NCI-H146 treated with DMSO at 0.1 percent for 48 hours (cell line): Measurements from ENCODE around the gene ENTPD6.

Experiments used
- DNase-seq: peaks from one replicate; lab custom pipeline; 2025; ENCODE audit not compliant: unreplicated experiment; lab: John Stamatoyannopoulos, UW

ENTPD6 gene

DNA sequence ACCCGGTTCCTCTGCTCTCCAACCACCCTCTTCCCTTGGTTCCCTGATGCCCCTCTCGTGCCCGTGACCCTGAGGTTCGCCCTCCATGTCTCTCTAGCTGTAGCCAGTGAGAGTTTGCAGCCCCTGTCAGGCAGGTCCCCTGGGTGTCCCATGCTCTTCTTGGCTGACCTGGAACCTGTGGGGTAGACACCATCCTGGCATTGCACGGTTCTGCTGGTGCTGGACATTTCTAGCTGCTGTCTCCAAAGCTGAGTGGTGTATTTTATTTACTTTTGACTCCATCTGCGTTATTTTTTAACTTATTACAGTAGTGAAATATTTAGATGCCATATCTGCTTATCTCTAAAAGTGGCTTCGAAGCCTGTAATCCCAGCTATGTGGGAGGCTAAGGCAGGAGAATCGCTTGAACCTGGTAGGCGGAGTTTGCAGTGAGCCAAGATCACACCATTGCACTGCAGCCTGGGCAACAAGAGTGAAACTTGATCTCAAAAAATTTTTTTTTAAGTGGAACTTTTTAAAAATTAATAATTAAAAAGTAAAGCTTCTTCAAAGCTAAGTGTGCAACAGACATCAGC, 12.5 kb downstream of the ENTPD6 start:
- no peak for DNase-seq

DNA sequence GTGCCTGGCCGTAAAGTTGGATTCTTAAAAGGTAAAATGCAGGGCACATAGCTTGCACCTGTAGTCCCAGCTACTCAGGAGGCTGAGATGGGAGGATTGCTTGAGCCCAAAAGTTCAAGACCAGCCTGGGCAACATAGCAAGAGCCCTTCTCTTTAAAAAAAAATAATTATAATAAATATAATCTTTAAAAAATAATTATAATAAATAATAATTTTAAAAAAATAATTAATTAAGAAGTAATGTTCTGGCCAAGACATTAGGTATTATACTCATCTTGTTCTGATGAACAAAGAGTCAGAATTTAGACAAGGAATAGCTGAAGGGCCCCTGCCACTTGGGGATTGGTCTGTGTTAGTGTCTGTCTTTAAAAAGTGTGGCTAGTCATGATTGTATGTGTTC, 13.9 kb downstream of the ENTPD6 start:
- DNase-seq = no peak

DNA sequence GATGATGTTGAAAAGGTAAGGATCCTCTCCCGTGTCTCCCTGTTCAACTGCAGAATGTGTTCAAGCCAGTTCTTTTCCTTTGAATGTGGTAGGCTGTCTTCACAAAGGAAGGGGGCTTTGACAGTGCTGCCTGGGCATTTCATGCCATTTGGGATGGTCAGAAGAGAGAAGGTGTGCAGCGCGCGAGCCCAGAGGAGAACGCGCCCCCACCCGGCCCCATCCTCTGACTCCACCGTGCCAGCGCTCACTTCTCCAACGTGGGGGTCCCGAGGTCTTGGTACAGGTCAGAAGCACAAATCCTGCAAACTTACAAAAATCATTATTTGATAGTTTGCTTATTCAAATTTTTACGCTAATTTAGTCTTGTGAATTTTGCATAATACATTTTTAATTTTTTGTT, 14.4 kb downstream of the ENTPD6 start:
- DNase-seq = no peak

DNA sequence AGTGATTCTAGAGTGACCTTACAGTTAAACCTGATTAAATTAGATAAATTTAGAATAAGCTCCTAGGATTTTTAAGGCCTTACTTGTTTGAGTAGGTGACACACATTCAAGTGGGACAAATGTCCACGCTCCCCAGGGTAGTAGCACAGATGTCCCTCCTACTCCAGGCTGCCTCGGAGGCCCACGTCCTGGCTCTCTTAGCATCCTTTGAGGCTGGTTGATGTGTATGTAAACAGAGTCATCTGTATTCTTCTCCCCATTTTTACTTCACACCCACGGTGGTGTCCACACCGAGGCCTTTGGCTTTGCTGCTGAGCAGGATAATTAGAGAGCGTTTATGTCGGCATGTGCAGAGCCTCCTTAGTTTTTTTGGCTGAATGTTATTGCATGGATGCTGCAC, 15.8 kb downstream of the ENTPD6 start:
- no peak for DNase-seq

DNA sequence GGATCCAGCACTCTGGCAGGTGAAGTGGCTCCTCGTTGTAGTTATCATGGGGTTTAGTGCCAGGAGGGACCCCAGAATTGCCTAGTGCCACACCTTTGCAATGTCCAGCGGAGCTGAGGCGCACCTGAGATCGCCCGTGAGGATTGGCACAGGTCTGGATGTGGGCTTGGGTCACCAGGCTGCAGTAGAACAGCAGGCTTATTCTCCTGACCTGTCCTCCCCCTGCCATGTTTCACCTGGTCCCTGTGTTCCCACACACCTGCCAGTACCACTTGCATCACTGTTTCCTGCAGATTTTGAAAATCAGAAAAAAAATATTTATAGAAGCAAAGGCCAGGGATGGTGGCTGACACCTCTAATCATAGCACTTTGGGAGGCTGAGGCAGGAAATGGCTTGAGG, 16.7 kb downstream of the ENTPD6 start:
- DNase-seq = no peak

DNA sequence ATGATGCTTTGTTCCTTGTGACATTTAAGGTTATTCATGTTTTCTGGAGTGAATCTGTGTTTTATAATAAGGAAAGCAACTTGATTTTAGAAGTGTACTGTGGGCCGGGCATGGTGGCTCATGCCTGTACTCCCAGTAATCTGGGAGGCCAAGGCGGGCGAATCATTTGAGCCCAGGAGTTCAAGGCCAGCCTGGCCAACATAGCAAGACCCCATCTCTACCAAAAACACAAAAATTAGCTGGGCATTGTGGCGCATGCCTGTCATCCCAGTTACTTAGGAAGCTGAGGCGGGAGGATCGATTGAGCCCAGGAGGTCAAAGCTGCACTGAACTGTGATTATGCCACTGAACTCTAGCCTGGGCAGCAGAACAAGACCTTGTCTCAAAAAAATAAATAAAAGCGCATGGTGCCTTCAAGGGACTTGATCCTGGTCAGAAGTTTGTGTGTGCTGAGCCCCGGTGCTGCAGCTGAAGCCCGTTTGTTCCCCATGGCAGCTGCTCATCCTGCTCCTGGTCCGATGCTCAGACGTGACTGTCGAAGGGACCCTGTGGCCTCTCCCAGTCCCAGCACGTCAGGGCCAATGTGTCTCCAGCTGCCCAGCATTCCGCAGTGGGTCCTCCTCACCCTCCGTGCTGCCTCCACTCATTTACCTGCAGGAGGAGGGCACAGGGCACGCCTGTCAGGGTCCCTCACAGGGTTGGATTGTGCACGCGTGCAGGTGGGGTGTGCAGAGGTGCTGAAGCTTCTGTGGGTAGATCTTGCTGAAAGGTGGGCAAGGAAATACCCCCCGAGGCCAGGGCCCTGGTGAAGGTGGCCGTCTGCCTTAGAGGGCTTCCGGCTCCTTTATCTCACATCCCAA, 18.3 kb downstream of the ENTPD6 start:
- DNase-seq = no peak

DNA sequence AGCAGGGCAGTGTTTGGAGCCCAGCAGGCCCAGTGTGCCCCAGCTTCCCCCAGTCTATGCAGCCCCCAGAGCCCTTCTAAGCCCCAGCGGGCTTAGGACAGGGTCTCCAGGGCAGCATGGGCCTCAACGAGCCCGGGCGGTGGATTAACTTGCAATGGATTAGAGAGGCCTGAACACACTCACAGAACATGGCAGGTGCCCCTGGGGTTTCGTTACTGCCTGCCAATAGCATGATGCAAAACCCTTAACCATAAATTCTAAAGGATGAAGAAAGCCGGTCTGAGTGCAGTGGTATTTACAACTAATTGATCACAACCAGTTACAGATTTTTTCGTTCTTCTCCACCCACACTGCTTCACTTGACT, 18.9 kb downstream of the ENTPD6 start:
- DNase-seq = no peak

DNA sequence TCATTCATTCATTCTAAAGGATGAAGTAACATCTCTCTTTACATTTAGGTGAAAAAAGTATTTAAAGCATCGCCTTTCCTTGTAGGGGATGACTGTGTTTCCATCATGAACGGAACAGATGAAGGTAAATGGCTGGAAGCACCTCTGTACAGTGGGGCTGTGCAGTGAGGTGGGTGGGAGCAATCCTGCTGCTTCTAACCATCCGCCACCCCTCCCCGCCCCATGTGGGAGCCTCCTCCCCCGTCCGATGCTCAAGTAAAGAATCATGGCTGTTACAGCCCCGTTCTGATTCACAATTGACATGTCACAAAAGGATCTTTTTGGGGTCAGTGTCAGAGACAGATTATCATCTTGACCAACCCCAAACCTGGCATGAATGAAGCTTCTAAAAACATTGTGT, 19.3 kb downstream of the ENTPD6 start:
- no peak for DNase-seq

DNA sequence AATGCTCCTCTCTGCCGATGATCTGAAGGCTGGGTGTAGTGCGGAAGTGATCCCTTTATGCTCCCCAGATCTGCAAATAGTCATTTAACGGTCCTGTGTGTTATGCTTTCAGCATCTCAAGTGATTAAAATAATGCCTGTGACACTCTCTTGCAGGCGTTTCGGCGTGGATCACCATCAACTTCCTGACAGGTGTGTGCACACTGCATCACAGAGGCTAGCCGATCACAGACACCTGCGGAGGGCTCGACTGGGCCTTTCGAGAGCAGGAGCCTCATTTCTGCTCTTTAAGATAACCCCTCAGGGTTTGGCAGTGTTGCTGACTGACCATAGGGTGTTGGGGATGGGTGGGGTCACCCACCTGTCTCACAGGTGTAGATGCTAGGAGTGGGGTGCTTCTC, 20.0 kb downstream of the ENTPD6 start:
- DNase-seq = no peak

DNA sequence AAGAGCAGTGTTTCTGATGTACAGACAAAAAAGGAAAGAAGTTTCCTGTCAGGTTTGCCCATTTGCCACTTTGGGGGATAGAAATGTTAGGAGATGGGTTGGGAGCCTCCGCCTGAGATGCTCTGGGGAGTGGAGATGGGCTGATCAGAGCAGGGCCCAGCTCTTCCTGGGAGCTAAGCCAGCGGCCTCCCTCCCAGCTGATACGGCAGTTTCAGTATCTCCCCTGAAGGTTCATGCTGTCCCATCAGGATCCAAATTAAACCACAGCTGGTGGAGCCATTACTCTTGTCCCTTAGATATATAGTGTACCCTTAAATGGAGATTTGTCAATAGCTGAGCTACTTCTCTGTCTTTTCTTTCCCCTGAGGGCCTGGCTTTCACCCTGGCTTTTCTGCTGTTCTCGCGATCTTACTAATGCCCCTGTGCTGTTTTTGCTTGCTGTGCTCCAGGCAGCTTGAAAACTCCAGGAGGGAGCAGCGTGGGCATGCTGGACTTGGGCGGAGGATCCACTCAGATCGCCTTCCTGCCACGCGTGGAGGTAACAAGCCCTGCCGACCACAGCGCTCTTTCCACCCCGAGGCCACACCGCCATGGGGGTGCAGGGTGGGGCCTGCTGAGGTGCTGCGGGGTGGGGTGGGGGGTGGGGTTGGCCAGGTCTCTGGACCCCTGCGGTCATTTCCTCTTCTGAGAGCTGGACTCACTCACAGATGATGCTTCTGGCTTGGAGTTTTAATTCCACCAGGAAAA, 20.9 kb downstream of the ENTPD6 start:
- DNase-seq = no peak

DNA sequence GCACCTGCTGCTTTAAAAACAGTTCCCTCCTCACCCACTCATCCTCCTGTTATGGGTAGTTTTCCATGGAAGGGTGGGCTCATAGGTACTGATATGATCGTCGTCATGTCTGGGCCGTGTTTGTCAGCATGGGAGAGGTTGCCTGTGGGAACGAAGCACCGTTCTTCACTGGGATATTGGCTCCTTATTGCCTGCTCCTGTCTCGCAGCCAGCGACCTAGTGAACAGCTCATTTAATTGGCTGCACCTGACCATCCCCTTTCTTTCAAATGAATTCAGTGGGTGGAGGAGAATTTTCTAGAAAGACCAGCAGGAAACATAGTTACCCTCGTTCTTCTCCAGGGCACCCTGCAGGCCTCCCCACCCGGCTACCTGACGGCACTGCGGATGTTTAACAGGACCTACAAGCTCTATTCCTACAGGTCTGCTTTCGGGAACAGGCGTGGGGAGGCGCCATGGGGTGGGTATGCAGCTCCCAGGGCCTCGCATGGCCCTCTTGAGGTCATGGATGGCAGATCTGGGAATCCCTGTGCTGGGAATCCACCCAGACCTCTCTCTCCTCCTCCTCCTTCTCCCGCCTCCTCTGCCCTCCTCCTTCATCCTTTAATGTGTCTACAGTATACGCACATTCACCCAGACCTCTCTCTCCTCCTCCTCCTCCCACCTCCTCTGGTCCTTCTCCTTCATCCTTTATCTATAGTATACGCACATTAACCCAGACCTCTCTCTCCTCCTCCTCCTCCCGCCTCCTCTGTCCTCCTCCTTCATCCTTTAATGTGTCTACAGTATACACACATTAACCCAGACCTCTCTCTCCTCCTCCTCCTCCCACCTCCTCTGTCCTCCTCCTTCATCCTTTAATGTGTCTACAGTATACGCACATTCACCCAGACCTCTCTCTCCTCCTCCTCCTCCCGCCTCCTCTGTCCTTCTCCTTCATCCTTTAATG, 21.9 kb downstream of the ENTPD6 start:
- DNase-seq = no peak

DNA sequence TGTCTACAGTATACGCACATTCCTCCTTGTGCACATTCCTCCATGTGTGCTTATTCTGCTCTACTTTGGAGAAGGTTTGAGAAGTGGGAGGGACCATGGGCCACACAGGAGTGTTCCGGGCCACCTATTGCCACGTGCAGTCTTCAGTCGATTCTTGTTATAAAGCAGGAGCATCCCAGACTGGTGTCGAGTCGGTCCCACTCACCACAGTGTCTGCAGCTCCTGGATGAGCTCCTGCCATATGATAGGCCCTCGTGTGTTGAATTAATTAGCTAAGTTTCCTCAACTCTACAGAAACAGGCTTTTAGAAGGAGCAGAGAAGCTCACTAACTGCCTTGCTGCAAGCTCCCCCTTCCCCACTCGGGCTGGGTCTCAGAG, 22.6 kb downstream of the ENTPD6 start:
- no peak for DNase-seq

DNA sequence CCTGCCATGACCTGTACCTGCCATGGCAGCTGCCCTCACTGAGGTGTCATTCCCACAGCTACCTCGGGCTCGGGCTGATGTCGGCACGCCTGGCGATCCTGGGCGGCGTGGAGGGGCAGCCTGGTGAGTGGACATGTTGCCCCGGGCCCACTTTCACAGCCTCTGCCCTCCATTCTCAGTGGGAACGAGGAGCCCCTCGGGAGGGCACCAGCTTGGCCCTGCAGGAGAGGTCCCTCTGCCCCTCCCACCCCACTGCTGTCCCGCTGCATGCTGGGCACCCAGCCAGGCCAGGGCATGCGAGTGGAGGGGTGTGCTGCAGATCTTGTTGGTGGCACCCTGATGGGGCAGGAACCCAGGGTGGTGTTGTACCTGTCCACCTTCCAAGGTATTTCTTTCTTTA, 23.0 kb downstream of the ENTPD6 start:
- no peak for DNase-seq

DNA sequence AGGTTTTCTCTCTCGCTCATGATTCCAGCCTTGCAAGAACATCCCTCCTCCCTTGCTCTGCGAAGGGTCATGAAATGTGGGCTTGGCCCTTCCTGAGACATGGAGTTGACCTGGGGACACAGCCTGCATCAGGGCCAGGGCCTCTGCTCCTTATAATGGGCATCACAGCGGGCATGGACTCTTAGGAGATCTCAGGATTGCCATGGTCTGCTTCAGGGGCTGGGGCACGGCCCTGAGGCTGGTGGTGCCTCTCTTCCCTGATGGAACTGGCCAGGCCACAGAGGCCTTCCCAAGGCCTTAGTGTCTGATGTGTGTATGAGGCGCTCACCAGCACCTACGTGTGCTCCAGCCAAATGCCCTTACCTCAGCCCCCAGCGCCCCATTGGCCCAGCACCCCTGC, 23.9 kb downstream of the ENTPD6 start:
- no peak for DNase-seq

DNA sequence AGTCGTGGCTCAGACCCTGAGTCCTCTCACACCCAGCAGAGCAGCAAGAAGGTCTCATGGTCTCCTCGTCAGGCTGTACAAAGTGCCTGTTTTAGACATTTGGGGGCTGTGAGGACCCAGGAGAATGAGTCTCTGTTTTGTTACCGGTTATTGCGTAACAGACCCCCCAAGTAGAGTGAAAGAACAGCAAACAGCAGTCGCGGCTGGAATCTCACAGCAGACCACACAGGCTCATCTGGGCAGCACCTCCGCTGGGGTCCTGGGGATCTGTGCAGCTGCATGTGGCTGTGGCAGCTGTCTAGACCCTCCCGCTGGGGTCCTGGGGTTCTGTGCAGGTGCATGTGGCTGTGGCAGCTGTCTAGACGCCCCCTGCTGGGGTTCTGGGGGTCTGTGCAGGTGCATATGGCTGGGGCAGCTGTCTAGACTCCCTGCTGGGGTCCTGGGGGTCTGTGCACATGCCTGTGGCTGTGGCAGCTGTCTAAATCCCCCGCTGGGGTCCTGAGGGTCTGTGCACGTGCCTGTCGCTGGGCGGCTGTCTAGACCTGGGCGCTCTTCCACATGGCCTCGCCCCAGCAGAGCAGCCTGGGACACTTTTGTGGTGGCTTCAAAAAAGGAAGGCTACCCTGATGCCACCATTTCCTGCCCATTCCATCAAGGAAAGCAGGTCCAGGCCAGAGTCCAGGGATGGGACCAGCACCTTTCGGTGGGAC, 24.7 kb downstream of the ENTPD6 start:
- no peak for DNase-seq

DNA sequence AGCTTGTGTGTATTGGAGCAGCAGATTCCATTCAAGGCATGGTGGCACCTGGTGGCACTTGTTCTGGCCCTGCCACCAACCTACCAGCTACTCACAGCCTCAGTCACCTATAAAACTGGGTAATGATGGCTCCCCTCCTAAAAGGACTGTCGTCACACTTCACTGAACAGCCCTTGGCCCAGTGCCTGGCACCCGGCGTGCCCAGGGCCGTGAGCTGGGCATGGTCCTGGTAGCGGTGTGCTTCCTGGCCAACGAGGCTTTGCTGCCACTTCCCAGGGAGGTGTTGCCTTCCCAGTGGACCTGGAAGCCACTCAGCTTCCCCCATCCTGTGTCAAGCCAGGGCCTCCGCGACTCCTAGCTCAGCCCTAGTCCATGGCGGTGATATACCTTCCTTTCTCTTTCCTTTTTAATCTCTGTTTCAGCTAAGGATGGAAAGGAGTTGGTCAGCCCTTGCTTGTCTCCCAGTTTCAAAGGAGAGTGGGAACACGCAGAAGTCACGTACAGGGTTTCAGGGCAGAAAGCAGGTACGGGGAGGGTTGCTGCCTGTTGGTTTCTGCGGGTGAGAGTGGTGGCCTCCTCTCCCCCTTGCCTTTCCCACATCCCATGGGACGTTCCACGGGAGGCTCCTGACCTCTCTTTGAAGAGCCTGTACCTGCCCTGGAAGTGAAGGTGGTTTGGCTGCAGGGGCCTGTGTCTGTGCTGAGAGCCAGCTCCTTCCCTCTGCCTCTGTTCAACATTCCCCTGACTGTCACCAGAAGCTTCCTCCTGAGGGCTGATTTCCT, 25.5 kb downstream of the ENTPD6 start:
- no peak for DNase-seq

DNA sequence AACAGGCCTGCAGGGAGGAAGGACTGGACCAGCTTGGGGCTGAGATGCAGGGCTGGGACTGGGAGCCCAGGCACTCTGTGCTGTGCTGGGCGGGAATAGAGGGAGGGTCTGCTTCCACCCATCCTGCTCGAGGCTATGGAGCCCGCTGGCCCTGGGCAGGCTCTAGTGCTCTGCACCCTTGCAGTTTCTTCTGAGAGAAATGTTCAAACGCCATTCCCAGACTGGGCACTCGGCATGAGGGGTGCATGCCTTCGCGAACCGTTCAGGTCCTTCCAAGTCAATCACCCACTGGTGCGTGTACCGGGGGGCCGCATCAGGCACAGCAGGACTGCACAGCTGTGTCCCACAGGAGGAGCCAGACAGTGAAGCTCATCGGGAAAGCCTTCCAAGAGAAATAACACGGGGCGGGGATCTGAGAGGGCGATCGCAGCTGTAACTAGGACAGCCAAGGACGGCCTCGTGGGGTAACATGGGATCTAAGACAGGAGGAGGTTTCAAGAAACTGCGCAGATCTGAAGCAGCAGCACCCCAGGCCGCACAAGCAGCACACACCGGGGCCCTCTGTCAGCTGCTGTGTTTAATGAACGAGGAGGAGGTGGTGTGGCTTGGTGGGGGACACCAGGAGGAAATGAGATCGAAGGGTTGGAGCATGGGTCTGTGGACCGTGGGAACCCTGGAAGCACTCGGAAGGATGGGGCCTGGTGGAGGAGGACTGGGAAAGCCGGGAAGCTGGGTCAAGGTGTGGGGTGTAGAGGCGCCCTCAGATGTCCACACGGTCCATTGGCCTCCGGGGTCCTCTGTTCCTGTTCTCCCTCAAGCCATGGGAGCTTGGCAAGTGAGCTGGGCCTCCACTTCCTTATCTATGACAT, 26.3 kb downstream of the ENTPD6 start:
- no peak for DNase-seq

DNA sequence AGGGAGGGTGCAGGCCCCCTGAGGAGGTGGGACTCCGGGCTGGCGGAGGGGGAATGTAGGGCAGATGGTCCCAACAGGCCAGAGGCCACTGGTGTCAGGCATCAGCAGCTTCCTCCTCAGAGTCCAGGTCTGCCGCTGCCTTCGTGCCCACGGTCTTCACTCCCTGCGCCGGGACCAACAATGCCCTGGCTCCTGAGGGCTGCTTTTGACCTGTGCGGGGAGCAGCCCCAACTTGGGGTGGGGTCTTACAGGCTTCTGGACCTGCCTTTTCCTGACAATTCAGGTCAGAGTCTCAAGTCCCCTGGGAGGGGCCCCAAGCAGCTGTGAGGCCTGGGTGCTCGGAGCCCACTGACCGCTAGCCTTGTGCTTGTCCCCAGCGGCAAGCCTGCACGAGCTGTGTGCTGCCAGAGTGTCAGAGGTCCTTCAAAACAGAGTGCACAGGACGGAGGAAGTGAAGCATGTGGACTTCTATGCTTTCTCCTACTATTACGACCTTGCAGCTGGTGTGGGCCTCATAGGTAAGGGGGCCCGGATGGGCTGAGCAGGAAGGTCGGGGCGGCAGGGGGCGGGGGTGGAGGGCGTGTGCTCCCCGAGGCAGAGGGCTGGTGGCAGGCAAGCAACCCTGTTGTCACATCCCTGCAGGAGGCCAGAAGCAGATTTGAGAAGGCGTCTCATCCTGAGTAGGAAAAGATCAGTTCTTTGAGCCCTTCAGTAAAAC, 27.1 kb downstream of the ENTPD6 start:
- no peak for DNase-seq
